GM06990 (cell line): Measurements from ENCODE around the gene CMTM7.

Source experiments
- DNase-seq: peaks from one replicate; pipeline ENCODE4 v3.0.0-alpha.2; 2011; ENCODE audit not compliant: insufficient read length; ENCODE audit errors: extremely low read depth
- H3K27me3 ChIP-seq: replicated peaks from 2 replicates; pipeline ENCODE4 v1.6.0; 2011; ENCODE audit warnings: low read length; ENCODE audit not compliant: control insufficient read depth, insufficient read depth
- H3K36me3 ChIP-seq: 2 replicates; pipeline ENCODE4 v1.5.1; 2011; ENCODE audit warnings: low read length; ENCODE audit not compliant: control insufficient read depth, insufficient read depth
- H3K4me3 ChIP-seq: replicated peaks from 2 replicates; pipeline ENCODE4 v1.5.1; 2011; ENCODE audit warnings: low read depth, mild to moderate bottlenecking, control low read depth, low read length
- TF ChIP-seq, protein P1 (sequence below): IDR thresholded peaks from 2 replicates; pipeline ENCODE4 v1.5.1; 2011; ENCODE audit warnings: low read length, control low read depth, mild to moderate bottlenecking, inconsistent platforms; ENCODE audit not compliant: insufficient read depth, poor library complexity, severe bottlenecking

Gene CMTM7

DNA sequence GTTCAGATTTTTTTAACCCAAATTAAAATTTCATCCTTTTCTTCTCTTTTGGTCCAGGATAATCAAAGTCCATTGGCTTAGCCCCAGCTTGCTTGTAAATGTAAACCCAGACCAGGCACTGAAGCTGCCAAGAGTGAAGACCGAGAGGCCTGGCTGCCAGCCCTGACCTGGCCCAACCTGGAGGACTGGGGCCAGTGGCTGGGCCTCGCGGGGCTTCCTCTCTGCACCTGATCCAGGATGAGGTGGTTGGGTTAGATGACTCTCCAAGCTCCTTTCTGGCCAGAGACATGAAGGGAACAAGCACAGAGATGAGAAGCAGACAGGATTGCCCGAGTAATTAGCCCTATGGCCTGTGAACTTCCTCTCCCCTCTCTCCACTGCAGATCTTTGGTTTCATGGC, 60.4 kb downstream of the CMTM7 start:
- DNase-seq: no peak
- Histone ChIP-seq H3K36me3 (no peaks in the 10 kb centered on the region), H3K27me3 (no peaks in the 10 kb centered on the region), H3K4me3 (no peak overlapping the region)
- TF ChIP-seq, protein P1, sequence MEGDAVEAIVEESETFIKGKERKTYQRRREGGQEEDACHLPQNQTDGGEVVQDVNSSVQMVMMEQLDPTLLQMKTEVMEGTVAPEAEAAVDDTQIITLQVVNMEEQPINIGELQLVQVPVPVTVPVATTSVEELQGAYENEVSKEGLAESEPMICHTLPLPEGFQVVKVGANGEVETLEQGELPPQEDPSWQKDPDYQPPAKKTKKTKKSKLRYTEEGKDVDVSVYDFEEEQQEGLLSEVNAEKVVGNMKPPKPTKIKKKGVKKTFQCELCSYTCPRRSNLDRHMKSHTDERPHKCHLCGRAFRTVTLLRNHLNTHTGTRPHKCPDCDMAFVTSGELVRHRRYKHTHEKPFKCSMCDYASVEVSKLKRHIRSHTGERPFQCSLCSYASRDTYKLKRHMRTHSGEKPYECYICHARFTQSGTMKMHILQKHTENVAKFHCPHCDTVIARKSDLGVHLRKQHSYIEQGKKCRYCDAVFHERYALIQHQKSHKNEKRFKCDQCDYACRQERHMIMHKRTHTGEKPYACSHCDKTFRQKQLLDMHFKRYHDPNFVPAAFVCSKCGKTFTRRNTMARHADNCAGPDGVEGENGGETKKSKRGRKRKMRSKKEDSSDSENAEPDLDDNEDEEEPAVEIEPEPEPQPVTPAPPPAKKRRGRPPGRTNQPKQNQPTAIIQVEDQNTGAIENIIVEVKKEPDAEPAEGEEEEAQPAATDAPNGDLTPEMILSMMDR: no peak

DNA sequence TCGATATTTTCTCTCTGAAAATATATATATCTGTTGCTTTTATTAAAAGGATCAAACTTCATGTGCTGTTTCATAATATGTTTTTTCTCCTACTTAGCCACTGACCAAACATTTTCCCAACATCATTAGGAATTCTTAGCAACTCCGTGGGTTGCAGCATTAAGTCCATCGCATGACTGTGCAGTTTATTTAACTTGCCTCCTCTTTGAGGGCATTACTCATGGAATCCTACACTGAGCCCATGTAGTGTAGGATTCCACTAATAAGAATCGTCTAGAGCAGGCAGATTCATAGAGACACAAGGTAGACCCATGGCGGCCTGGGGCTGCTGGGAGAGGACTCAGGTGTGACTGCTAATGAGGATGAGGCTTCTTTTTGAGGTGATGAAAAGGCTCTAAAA, 61.7 kb downstream of the CMTM7 start:
- TF ChIP-seq, protein P1: no peak
- Histone ChIP-seq H3K4me3 (no peak overlapping the region), H3K36me3 (no peaks in the 10 kb centered on the region), H3K27me3 (no peaks in the 10 kb centered on the region)
- DNase-seq: no peak

DNA sequence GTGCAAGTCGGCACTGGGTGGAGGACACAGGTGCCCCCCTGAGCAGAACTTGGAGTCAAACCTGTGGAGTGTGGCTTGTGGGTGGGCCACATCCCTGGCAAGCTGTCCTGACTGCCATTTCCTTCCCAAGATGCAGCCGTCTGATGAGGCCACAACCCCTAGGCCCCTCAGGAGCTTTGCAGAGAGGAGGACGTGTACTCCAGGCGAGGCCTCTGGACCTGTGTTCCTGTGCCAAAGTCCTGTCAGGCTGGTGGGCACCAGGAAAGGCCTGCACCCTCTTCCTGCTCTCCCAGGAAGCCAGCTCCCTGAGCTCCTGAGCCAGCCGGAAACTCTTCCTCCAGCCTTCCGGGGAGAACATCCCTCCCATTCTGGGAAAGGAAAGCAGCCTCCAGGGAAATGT, 62.5 kb downstream of the CMTM7 start:
- Histone ChIP-seq H3K36me3 (no peaks in the 10 kb centered on the region), H3K4me3 (no peak overlapping the region), H3K27me3 (no peaks in the 10 kb centered on the region)
- no peak for DNase-seq
- TF ChIP-seq, protein P1: no peak

DNA sequence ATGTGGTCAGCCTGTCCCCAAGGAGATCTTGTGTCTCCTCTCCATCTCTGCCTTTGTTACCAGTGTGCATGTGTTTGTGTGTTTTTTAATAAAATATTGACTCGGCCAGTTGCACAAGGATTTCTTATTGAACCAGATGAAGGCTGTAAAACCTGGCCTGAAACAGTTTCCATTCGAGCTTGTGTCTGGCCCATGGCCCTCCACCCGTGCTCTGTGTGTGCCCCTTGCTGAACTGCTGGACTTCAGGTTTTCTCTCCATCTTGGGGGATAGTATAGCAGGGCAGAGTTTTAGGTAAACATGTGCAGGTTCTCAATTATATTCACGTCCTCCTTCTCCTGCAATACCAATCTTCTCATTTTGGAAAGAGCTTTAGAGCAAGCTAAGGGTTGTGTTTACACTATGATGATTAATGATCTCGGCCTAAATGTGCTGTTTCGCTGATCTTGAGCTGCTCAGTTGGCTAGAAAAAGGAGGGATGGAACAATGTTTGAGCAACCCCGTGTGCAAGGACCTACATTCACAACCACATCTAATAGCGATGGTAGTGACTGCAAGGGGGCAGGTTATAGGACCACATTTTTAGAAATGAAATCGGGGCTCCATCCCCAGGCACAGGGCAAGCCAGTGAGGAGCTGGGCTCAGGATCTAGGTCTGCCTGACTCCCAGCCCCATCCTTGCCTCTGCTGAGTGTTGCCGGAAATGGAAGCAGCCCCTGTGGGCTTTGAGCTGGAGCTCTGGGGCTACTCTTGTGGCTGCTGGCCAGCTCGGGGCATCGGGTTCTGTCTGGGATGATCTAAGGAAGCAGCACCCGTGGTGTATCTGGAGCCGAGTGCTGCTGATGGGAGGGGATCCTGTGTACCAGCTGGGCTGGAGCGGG, 63.3 kb downstream of the CMTM7 start:
- no peak for DNase-seq
- TF ChIP-seq, protein P1: no peak
- Histone ChIP-seq H3K36me3 (no peaks in the 10 kb centered on the region), H3K4me3 (no peak overlapping the region), H3K27me3 (no peaks in the 10 kb centered on the region)

DNA sequence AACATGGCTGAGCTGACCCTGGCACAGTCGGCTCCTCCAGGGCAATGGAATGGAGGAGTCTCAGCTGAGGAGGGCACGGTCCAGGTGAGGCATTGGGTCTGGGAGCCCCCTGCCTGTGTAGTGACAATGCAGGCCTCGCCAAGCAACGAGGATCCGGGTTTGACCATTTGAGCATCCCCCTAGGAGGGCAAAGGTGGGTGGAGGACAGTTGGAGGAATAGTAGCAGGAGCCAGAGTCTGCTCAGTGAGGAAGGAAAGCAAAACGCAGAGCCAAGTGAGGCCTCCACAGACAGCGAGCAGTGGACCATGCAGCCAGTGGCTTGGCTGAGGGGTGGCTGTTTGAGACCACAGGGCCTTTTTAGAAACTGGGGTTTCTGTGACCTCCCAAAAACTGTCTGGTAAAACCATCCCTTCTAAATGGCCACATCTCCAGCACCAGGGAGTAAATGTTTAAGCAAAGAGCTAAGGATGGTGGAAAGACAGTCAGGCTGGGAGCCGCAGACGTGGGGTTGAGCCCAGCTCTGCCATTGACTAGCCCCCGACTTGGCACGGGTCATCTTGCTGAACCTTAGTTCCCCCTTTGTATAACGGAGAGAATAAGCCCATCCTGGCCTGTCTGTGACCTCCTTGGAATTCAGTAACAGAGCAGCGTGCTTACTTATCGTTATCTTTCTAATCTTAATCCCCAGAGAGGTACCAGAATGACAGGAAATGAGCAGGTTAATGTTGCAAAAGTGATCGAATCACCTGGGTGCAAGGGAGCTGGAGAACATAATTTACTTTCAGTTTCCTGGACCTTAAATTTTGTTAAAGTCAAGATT, 64.2 kb downstream of the CMTM7 start:
- no peaks in the 10 kb centered on the region for H3K27me3 ChIP-seq
- TF ChIP-seq, protein P1: no peak
- H3K4me3 ChIP-seq: no peak overlapping the region
- DNase-seq: no peak
- H3K36me3 ChIP-seq: no peaks in the 10 kb centered on the region
